ENCODE measurements around the gene RETREG1. TPM values are rescaled to one million over a fixed set of nuclear protein-coding genes. Genes with fewer than 3 reads are reported as not detected.

Gene RETREG1
- total and polyA plus RNA-seq, 2 of the 13 experiments (the other 11 are each of a cell fraction or from before 2014, with no cell fraction given) = 0.07 TPM; not detected in 1

GRCh38 chr5:16656561-16657191 lies 39.9 kb upstream of the RETREG1 start (continued):
- no peak for TF ChIP-seq ZNF441 (CRISPR knock-in tag; IDR thresholded peaks at IDR 0.05; ENCODE audit: borderline replicate concordance)
- TF ChIP-seq, protein P1, sequence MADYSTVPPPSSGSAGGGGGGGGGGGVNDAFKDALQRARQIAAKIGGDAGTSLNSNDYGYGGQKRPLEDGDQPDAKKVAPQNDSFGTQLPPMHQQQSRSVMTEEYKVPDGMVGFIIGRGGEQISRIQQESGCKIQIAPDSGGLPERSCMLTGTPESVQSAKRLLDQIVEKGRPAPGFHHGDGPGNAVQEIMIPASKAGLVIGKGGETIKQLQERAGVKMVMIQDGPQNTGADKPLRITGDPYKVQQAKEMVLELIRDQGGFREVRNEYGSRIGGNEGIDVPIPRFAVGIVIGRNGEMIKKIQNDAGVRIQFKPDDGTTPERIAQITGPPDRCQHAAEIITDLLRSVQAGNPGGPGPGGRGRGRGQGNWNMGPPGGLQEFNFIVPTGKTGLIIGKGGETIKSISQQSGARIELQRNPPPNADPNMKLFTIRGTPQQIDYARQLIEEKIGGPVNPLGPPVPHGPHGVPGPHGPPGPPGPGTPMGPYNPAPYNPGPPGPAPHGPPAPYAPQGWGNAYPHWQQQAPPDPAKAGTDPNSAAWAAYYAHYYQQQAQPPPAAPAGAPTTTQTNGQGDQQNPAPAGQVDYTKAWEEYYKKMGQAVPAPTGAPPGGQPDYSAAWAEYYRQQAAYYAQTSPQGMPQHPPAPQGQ (CRISPR knock-in tag; IDR thresholded peaks at IDR 0.05; ENCODE audit: borderline replicate concordance) = no peak
- no peak for TF ChIP-seq MIER2 (CRISPR knock-in tag; IDR thresholded peaks at IDR 0.05)

DNA sequence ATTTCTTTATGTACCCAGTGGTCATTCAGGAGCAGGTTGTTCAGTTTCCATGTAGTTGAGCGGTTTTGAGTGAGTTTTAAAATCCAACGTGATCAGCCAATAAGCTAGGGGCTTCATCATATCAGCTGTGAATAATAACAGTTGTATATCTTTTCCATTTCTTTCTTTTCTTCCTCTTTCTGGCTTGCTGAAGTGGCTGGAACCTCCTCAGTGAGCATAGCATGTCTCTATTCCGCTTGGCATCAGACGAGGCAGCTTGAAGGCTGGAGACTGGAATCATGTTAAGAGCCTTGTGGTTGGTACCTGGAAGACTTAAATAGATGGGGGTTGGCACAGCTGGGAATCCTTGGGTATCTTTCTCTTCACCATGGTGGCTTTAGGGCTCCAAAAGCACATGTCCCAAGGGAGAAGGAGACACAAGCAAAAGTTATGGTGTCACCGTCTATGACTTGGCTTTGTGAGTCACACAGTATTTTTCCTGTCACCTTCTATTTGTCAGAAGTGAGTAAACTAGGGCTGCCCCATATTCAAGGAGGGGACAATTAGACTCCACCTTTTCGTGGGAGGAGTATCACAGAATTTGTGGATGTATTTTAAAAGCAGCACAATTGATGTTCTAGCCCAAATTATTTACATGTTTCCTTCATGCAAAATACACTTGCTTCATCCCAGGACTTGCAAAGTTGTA lies 38.0 kb upstream of the RETREG1 start:
- FAIRE-seq = no peak
- CTCF ChIA-PET (ENCODE audit: low intra/inter-chr PET ratio, low total read pairs) = no interaction called here
- intact Hi-C loops (cut with micrococcal nuclease; ENCODE audit: unreplicated experiment) = no loop called here
- in situ Hi-C loops (cut with HindIII; ENCODE audit: extremely low pct_ligation_motif_present, low pct_unique_long_range_greater_than_20kb) = no loop called here
- no peaks in the 10 kb centered on the region for H3K9me3 ChIP-seq (ENCODE audit: low read length)
- WGBS (ENCODE audit: low lambda C conversion rate) = 10% methylated on average over 5 of the region's 6 CpGs
- POLR2A ChIA-PET = no interaction called here
- H3K79me2 ChIP-seq (ENCODE audit: insufficient read depth, low read length) = no peaks in the 10 kb centered on the region
- no peak overlapping the region for H3K4me3 ChIP-seq (replicated peaks in 1 of 3; ENCODE audit: insufficient read depth in 1 of 3, low read depth in 2 of 3, low read length in 3 of 3)
- DNase-seq (ENCODE audit: low spot score) = no peak
- H3K36me3 ChIP-seq (replicated peaks in 1 of 2; ENCODE audit: control insufficient read depth in 1 of 2, insufficient read depth in 2 of 2, low read length in 2 of 2) = no peaks in the 10 kb centered on the region
- no peak overlapping the region for H3K27ac ChIP-seq (ENCODE audit: extremely low read length, insufficient read depth, low read length)
- no peak overlapping the region for H3K9ac ChIP-seq (ENCODE audit: insufficient read depth, low read depth, low read length)
- no peaks in the 10 kb centered on the region for H4K20me1 ChIP-seq (ENCODE audit: insufficient read depth, low read length)
- H3K4me1 ChIP-seq (ENCODE audit: insufficient read depth, low read length) = no peaks in the 10 kb centered on the region
- no TSS peak for BruUV-seq (replicated peaks)
- no peak overlapping the region for H2AFZ ChIP-seq (ENCODE audit: low read length)
- no peak for ATAC-seq
- no peaks in the 10 kb centered on the region; a peak in 3 of 5 replicates for H3K27me3 ChIP-seq (ENCODE audit: control insufficient read depth in 1 of 2, insufficient read depth in 2 of 2, low read length in 2 of 2)
- H3K4me2 ChIP-seq (ENCODE audit: low read depth, low read length) = no peak overlapping the region
- no peak for TF ChIP-seq XRCC5 (optimal IDR thresholded peaks at IDR 0.05; ENCODE audit: low read length)
- TF ChIP-seq MEIS1 (CRISPR knock-in tag; IDR thresholded peaks at IDR 0.05; ENCODE audit: borderline replicate concordance) = no peak
- TF ChIP-seq GABPB1 (CRISPR knock-in tag; IDR thresholded peaks at IDR 0.05) = no peak
- no peak for TF ChIP-seq SRF (IDR thresholded peaks at IDR 0.05; ENCODE audit: low read depth, low read length)
- no peak for TF ChIP-seq TEAD3 (CRISPR knock-in tag; optimal IDR thresholded peaks at IDR 0.05; ENCODE audit: borderline replicate concordance)
- no peak for TF ChIP-seq ATF6 (CRISPR knock-in tag; conservative IDR thresholded peaks at IDR 0.05)
- TF ChIP-seq ZNF496 (CRISPR knock-in tag; IDR thresholded peaks at IDR 0.05; ENCODE audit: insufficient replicate concordance) = no peak
- TF ChIP-seq ZNF839 (CRISPR knock-in tag; IDR thresholded peaks at IDR 0.05; ENCODE audit: borderline replicate concordance) = no peak
- no peak for TF ChIP-seq ASH2L (IDR thresholded peaks at IDR 0.05; ENCODE audit: insufficient read length, low read depth, low read length)
- no peak for TF ChIP-seq FOSL1 (CRISPR knock-in tag; IDR thresholded peaks at IDR 0.05; ENCODE audit: borderline replicate concordance)
- no peak for TF ChIP-seq SMAD1 (CRISPR knock-in tag; IDR thresholded peaks at IDR 0.05; ENCODE audit: borderline replicate concordance, low read depth)
- no peak for TF ChIP-seq ZNF777 (CRISPR knock-in tag; IDR thresholded peaks at IDR 0.05)
- TF ChIP-seq KDM4B (CRISPR knock-in tag; IDR thresholded peaks at IDR 0.05) = no peak
- TF ChIP-seq RARG (CRISPR knock-in tag; IDR thresholded peaks at IDR 0.05; ENCODE audit: low read depth) = no peak
- TF ChIP-seq SAFB2 (CRISPR knock-in tag; IDR thresholded peaks at IDR 0.05; ENCODE audit: borderline replicate concordance, low read depth) = no peak
- TF ChIP-seq ZNF430 (CRISPR knock-in tag; IDR thresholded peaks at IDR 0.05) = no peak

Data from HepG2 (cell line).